GM21390 (cell line): Measurements from ENCODE around the gene HOXA13.

Experiments used
- ATAC-seq: cut with Tn5 transposase; IDR thresholded peaks from one replicate; pipeline ENCODE4 v1.9.1; 2021; ENCODE audit not compliant: unreplicated experiment

HOXA13 gene

DNA sequence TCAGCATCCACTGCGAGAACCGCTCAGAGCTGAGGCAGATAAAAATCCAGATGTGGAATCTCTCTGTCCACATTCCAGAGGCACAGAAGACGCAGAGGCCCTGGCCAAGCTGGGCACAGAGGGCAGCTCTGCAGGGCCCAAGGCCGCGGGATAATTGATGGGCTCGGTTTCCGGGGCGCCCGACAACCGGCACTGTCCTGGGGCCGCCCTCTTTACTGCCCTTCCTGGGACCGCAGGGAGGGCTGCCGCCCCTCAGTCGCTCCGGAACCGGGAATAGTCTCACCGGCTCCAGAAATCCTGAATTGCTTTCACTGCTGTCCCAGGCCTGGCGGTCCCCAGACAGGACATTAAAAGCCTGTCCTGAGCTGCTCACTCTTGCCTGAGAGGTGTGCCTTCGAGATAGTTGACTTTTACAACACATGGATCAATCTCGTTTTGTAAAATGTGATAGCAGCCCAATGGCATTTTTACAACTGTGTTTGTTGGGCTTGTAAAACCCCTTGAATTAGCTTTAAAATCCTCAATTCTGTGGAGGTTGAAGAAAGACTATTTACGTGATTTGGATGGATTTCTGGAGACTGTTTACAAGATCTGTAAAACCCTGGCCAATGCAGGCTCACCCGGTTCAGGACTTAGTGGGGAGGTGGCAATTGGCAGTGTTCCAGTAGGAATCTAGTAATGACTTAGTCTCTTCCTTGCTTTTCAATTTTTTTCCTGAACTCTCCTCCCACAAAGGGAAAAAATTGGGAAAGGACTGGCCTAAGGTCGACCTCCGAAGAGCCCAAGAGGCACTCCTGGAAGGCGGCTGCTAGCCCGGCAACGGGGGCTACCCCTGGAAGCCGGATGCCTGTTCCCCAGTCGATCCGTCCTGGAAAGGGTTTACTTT is 50.9 kb downstream of the HOXA13 start:
- ATAC-seq: no peak

GRCh38 chr7:27148031-27148755 is 51.7 kb downstream of the HOXA13 start:
- ATAC-seq: no peak

GRCh38 chr7:27147199-27148030 is 52.5 kb downstream of the HOXA13 start, which contains the start of gene HOXA6:
TSS of gene HOXA6 (minus strand) at chr7:27147774. CDS start at chr7:27147749, 25 bp downstream.
- ATAC-seq: no peak

- ATAC-seq: no peak
These were observed 53.2 kb downstream of the HOXA13 start for GRCh38 chr7:27146491-27147198.

DNA sequence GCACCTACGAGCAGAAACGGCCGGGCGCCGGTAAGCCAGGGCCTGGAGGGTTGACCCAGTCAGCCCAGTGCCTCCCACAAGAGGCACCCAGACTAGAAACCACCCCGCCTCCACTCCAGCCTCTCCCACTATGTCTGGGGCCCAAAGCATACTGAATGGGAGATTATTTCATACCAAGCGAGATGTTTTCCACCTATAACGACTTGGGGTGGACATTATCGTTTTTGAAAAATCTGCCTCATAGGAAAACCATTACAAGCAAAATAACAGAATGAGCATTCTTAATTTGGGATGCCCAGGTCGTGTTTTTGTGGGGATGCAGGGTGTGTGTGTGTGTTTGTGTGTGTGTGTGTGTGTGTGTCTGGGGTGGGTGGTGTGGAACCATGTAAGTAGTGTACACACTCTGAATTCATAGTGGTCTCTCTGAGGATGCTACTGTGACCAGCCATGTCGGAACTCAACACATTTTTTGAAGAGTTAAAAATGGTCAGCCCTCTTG is 53.9 kb downstream of the HOXA13 start:
- no peak for ATAC-seq

DNA sequence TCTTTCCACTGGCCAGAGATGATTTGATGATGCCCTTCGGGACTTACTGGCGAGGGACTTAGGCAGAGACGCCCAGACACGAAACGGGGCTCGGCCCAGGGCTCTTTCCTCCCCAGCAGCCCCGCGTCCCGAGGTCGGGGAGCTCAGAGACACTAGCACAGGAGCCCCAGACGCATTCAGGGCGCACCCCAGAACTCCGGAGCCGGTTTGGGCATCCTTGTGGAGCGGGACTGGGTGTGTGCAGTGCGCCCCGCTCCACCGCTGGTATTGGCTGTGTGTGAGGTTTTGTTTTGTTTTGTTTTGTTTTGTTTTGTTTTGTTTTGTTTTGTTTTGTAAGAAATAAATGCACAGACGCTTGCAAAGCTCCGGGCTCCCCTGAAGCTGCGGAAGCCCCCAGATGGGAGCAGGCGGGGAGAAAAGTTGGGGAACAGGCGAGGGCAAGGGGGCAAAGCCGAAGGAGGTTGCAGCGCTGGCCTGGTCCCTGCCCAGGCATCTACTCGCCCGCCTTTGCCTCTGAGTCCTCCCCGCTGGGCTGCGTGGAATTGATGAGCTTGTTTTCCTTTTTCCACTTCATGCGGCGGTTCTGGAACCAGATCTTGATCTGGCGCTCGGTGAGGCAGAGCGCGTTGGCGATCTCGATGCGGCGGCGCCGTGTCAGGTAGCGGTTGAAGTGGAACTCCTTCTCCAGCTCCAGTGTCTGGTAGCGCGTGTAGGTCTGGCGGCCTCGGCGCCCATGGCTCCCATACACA is 54.6 kb downstream of the HOXA13 start:
- ATAC-seq: no peak

DNA sequence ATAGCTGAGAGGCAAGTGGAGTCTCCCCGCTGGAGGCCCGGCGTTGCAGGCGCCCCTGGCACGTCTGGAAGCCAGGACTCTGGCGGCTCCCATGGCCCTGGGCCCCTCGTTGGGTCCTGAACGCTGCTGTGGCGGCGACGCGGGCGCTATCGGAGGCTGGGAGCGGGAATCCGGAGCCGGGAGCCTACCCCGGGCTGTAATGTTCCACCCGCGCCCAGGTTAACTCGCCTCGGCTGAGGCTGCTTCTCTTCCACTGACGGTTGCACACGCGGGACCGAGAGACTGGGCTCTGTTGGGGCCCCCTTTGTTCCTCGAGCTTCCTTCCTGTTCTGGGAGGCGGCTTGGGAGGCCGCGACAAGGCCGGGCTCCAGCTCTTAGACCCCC is 55.1 kb downstream of the HOXA13 start:
- no peak for ATAC-seq
